Stimulated activated CD4-positive, alpha-beta T cell treated with anti-CD3 and anti-CD28 coated beads, Interleukin-12 subunit alpha, Interleukin-12 subunit beta, amount 100 ng/mL, for 4 hours (primary cell): ENCODE results near the gene ARPIN.
A peak's percentile ranks its signal among the peaks of the same experiment; 100 is the strongest.
"Not testable (repeated sequence)": the region's sequence is repeated elsewhere in the genome, so short reads cannot be mapped to it uniquely, and the experiment has no call there.

ENCODE experiments used
- DNase-seq: peaks from one replicate; pipeline ENCODE4 v3.0.0-alpha.2; 2020

Gene ARPIN

DNA sequence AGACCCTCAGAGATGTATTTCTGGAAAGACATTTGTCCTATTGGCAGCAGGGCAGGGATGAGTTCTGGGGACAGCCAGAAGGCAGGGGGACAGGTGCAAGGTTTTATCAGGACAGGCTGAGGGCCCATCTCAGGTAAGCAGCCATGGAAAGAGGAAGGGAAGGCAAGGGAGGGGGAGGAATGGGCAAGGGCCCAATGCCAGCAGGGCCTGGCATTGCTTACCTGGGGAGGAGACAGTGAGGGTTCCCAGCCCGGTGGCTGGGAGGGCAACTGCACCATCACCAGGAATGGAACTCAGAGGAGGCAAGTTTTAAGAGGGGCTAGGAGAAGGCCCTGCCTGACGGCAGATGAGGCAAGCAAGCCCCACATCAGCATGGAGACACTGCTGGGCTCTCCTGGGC lies 3.1 kb downstream of the ARPIN start:
- DNase-seq: no peak

DNA sequence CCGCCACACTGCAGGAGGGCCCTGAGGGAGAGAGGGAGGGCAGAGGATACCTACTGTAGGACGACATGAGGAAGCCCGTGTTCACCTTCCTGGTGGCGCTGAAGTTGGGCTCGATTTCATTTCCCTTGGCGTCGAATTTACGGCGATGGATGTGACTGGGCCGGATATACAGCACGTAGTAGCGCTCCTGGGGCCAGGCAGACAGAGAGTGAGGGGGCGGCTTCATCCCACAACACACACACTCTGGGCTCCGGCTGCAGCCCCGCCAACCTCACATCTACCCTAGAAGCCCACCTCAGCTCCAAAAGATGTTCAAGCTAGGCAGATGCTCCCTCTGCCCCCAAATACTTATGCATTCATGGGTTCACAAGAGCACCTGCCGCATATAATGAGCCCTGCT lies 4.5 kb downstream of the ARPIN start:
- DNase-seq: no peak

DNA sequence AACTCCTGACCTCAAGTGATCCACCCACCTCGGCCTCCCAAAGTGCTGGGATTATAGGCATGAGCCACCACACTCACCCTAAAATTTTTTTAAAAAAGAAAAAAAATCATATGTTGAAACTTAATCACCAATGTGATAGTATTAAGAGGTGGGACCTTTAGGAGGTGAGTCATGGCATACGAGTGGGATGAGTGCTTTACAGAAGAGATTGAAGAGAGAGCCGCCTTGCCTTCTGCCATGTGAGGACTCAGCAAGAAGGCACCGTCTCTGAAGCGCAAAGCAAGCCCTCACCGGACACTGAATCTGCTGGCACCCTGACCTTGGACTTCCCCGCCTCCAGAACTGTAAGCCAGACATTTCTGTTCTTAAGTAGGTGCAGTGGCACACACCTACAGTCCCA lies 5.5 kb downstream of the ARPIN start:
- no peak for DNase-seq

DNA sequence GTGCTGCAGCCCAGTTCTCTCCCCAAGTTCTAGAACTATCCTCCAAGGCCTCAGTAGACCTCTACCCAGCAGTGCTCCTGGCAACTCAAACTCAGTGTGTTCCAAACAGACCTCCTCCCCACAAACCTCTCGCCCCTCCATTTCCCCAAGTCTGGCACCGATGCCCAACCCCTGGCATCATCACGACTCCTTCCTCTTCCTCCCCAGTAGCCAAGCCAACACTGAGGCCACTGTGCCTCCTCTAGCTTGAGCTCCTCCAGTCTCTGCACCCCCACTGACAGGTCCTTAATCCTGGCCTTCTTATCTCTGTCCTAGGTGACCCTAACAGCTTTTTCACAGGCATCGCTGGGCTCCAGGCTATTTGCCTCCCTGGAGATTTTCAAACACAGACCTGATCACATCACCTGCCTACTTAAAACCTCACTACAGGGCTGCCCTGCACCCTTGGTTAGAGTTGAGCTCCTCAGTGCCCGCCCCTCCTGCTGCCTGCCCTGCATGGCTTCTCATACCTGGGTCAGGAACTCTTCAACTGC lies 6.8 kb downstream of the ARPIN start:
- no peak for DNase-seq

DNA sequence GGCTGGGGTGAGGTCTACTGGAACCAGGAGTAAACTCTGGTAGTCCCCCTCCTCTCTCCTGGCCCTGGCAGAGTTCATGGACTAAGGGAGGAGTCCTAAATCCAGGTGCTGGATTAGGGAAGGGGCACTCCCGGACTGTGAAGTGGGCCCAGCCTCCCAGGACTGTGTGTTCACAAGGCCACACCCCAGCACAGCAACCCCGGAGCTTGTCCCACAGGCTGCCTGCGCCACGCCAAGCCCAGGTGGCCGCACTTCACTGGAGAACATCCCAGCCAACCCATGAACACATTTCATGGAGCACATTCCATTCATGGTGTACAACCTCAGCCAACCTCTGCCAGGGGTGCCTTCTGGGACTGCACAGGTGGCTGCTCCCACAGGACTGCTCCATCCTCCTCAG lies 8.2 kb downstream of the ARPIN start:
- no peak for DNase-seq

DNA sequence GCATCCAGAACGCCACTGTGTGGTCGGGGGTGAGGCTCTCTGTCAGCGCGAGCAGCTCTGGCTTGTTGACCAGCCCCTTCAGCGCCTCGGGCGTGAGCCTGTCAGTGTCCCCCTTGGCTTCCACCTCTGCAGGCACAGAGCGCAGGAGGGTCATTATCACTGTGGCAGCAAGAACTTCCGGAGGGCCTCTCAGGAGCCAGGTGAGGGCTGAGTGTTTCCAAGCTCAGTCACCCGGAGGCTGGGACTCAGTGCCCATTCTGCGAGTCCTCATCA lies 9.0 kb downstream of the ARPIN start:
- DNase-seq: no peak

DNA sequence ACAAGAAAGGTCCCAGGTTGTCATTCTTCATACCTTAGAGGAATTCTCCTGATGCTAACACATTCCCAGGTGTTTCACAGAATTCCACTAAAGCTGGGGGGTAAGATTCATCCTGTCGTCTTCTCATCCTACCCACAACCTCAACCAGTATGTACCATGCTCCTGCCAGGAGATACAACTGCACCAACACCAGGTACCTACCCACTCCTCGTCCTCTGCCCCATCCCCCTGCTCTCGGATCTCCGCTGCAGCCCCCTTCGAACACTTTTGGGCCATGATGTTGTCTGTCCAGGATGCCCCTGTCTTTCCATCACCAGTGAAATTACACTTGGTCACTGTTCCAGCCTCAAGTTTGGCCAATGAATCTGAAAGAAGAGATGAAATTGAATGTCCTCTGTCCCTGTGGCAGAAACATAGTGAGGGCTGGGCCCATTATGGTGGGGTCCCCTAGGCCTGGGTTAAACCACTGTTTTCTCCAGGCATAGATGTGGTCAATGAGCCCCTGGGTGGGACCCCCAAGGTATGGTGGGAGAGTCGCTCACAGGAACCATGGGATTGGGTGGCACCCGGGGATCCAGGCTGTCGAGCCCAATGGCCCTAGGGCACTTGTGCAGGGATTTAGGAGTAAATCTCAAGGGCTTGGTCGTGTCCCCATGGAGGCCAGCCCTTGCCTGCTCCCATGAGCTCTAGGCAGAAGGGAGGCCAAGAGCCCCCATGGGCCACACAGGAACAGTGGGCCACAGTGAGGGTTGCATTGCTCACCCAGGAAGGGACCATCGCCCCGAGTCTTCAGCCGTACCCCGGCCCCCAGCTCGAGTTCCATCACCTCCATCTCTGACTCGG lies 9.5 kb downstream of the ARPIN start:
- DNase-seq: no peak

DNA sequence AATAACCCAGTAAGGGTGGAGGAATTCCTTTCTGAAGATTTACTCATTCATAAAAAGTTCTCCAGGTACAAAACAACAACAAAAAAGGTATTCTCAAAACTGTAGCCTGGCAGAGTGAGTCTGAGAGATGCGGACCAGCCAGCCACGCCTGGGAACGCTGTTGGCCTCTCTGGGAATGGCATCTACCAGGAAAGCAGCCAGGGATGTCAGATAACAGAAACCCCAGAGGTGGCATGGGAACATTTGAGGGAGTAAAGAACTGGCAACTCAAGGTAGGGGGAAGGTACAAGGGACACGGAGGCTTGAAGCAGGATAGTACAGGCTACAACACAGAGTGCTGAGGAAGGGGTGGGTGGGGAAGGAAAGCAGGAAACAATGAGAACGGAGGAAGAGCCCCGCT lies 11.9 kb downstream of the ARPIN start:
- DNase-seq: no peak

DNA sequence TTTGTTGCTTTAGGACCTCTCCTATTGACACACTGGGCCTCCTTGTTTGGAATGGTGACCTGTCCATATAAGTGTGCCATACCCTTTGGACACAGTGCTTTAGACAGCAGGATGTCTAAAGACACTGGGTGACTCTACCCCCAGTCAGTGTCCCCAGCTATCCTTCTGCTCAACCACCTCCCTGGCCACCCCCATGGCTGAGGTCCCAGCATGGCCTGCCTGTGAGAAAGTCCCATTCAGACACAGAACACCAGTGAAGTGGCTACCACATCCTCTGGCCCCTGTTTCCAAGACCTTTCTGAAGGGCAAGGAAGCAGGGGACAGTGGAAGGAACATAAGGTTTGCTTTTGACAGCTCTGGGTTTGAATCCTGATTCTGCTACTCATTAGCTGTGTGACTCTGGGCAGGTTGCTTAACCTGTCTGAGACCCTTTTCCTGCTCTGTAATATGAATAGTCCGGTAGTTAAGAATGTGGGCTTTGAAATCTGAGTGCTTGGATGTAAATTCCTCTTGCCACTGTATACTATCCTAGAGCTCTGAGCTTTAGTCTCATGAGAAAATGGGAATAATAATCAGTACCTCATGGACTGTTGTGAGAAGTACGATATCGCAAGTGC lies 12.7 kb downstream of the ARPIN start:
- DNase-seq: no peak

DNA sequence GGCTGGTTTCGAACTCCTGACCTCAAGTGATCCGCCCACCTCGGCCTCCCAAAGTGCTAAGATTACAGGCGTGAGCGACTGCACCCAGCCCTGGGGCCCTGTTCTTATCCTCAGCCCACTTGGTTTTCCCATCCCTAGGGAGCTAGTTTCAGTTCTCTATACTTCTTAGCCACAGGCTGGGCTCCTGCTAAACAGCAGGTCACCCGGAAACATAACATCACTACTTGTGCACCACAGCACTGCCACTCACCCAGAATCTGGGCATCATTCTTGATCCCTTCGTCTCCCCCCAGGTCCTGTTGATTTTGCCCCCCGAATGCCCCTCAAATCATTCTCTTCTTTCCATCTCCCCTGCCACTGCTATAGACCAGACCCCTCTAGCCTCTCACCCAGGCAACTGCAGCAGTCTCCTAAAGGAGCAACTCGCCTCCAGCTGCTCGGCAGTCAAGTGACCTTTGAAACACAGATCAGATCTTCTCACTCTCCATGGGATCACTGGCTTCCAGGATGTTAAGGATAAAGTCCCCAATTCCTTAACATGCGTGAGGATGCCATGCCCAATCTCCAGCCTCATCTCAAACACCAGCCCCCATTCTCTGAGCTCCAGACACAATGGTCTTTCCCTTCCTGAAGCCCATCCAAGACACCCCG lies 13.3 kb downstream of the ARPIN start:
- no peak for DNase-seq

DNA sequence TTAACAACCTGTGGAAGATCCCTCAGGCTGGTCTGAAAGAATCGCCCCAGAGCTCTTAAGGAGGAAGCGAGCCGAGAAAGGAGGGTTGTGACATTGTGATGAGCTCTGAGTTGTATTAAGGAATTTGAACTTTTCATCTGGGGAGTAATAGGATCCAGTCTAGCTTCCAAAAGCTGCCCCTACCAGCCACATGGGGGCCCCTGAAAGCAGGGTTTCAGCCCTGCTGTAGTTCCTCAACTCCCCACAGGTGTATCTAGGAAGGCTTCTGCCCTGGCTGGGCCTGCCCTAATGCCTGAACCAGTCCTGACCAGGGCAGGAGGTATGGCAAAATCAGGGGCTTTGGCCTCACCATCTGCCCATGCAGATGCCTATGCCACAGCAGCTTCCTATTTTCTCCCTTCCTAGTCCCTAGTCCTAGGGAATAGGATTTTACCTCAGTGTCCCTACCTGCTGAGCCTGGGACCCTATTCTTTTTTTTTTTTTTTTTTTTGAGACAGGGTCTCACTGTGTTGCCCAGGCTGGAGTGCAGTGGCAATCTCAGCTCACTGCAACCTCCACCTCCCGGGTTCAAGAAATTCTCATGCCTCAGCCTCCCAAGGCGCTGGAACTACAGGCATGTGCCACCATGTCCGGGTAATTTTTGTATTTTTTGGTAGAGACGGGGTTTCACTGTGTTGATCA lies 14.0 kb downstream of the ARPIN start:
- DNase-seq: peak; percentile 28

DNA sequence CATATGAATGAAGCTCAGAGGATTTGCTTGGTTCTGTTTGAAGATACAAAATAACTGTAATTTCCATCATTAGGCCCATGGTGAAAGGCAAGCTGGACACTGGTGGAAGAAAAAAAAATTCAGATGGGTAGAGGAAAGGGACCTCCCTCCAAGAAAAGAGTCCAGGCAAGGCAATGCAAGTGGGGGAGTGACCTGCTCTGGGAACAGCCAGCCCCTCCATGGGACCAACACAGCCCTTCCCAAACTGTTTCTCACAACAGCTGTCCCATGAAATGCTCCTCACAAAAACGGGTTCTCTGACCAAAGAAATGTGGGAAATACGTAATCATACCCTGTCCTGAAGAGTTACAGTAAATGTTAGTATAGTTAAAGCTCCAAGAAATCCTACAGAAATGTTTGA lies 14.6 kb downstream of the ARPIN start:
- no peak for DNase-seq

DNA sequence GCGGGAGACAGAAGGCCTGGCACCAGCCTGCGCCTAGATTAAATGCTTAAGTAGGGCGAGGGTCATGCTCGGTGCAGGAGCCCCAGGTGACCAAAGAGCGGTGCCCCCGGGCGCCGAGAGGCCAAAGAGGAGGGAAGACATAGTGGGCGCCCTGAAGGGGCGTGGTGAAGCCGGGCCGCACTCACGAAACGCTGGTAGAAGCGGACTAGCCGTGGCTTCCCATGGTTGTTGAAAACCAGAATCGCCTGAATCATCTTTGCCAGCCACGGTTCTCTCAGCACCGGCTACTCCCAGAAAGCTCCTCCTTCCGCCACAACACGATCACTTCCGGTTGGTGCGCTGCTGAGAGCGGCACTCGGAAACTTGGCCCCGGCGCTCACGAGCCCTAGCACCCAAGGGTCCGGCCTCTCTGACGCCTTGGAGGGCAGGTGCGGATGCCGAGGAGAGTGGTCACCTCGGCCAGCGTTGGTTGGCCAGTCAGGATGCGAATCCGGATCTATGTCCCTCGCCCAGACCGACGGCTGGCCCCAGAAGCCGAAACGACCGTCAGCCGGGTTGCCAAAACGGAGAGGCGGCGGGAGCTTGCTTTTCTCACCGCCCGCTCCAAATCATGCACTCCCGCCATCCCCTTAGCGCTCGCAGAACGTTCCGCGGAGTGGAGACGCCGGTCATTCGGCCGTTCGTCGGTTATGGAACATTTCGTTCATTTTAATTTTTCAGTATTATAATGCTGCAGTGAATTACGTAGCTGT lies 18.9 kb downstream of the ARPIN start, which contains the start of gene AP3S2:
Gene AP3S2, minus strand, starts transcription at position 299 of the 752 bp plus-strand sequence. Its CDS starts 45 bp downstream, at position 254.
- DNase-seq: peak; percentile 86

DNA sequence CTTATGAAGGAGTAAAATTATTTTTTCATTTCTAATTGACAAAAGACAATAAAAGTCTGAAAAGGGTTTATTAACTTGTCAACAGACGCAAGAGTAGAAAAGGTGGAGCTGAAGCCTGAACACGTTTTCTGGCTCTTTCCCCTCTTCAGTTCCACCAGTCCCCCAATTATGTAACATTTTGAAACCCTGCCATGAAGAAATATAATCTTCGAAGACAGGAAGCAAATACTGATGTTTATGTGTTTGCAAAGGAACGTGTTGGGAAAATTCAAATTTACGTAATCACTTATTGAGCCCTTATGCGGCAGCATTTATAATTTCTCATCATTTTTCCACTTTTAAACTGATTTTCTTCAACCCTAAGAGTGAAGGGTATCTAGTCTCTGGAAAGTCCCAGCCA lies 19.7 kb downstream of the ARPIN start:
- no peak for DNase-seq

DNA sequence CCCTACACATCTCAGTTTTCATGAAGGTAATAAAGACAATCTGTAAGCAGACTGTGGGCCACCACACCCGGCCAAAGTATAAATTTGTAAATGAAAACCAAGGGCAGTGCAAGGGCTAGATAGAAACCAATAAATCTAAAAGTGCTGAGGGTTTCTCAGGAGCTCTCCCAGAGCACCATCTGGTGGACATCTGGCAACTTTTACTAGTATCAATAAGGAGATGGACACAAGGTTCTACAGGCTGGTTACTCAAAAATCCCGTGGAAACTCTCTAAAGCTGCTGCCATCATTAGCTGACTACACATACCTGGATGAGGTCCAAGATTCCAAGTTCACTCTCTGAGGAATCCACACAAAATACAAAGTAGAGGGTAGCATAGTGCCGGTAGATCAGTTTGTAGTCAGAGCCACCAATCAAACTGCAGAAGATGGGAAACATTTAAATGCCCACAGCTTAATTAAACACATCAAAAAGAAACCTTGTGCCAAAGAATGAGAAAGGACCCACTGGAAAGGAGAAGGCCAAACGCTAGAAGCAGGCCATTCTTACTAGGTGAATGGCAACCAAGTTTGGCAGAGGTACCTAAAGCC lies 24.4 kb downstream of the ARPIN start:
- no peak for DNase-seq

DNA sequence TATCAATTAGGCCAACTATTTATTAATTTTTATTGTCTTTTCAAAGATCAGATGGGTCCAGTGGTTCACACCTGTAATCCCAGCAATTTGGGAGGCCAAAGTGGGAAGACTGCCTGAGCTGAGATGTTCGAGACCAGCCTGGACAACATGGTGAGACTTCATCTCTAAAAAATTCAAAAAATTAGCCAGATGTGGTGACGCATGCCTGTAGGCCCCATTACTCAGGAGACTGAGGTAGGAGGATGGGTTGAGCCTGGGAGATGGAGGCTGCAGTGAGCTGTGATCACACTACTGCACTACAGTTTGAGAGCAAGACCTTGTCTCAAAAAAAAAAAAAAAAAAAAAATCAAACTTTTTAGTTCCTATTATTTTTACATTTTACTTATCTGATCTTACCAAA lies 27.1 kb downstream of the ARPIN start:
- no peak for DNase-seq

DNA sequence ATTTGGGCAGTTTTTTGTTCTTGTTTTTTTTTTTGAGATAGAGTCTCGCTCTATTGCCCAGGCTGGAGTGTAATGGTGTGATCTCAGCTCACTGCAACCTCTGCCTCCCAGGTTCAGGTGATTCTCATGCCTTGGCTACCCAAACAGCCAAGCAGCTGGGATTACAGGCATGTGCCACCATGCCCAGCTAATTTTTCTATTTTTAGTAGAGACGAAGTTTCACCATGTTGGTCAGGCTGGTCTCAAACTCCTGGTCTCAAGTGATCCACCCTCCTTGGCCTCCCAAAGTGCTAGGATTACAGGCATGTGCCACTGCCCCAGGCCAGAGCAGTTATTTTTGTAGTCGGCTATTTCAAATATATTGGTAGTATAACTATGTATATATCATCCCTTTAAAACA lies 27.6 kb downstream of the ARPIN start:
- DNase-seq: not testable (repeated sequence)

DNA sequence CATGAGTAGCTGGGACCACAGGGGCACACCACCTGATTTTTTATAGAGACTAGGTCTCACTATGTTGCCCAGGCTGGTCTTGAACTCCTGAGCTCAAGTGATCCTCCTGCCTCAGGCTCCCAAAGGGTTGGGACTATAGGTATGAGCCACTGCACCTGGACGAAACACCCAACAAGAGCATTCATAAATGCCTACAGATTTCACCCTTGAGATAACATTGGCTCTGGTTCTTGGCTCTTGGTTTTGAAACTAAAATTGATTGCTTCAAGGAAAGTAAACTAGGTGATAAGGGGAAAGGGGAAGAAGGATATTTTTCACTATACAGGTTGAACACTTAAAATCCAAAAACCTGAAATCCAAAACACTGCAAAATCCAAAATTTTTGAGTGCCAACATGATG lies 29.2 kb downstream of the ARPIN start:
- DNase-seq: no peak

DNA sequence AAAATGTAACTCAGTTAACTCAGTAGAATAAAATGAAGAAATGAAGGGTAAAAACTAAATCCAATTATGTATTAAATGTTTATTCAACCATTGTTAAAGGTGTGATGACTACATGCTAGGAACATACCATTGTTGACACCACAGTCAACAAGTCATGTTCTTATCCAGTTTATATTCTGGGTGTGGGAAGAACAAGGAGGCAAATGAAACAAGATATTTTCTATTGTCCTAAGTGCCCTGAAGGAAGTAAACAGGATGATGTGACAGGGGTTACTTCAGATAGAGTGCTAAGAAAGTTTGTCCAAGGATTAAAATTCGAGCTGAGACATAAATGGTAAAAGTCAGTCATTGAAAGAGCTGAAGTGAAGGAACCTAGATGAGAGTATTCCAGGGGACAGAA lies 32.0 kb downstream of the ARPIN start:
- no peak for DNase-seq

DNA sequence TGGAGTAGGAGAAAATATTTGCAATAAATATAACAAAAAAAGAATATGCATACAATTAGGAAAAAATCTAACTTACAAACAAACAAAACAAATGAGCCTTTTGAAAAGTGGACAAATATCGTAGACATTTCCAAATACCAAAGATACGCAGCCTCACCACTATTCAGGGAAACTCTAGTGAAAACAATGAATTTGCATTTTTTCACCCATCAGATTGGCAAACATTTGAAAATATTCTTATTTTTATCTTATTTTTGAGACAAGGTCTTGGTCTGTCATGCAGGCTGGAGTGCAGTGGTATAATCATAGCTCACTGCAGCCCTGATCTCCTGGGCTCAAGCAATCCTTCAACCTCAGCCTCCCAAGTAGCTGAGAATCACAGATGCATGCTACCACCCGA lies 34.4 kb downstream of the ARPIN start:
- DNase-seq: no peak

DNA sequence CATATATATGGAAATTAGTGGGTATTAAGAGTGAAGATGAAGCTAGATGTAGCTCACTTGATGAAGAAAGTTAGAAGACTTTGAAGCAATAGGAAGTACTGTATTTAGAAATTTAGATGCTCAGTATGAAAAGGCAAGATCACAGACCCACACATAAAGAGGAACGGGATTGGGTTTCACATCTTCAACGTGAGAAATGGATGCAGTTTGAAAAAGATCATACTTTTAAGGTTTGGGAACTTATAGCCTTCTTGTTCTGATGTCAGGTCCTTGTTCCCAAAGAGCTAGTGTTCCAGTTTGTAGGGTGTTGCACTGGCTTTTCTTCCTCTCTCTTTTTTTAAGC lies 35.7 kb downstream of the ARPIN start:
- DNase-seq: no peak

DNA sequence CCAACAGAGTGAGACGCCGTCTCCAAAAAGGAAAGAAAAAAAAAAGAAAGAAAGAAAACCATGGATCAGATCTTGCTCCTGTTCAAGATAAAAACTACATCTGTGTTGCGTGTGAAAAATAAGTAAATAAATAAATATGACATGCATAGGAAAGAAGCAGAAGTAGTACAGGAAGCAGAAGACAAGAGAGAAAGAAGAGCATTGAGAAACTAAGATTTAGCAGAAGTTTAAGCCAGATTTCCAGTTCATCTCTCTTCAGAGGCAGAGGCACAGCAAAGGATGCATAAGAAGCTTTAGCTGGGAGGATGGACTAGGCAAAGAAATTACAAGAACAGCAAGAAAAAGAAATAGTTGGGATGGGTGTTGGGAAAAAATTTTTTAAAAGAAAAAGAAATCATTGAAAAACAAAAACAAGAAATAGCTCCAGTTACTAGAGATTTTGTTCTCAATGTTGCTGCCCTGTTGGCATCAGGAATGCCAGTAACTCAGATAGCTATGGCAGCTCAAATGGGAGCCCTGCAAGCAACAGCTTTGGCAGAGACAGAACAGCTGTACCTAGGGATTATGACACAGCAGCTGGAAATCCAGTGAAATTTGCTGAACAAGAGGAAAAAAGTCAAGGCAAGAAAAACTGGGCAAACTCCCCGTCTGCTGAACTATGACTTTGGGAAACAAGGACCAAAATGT lies 36.2 kb downstream of the ARPIN start:
- no peak for DNase-seq
